Choroid plexus epithelial cell (primary cell): ENCODE data around the gene TRMU.
"Not testable (repeated sequence)": the region's sequence is repeated elsewhere in the genome, so short reads cannot be mapped to it uniquely, and the experiment has no call there.

Source experiments
- DNase-seq: peaks from one replicate; pipeline ENCODE4 v3.0.0-alpha.2; 2010; ENCODE audit warnings: low read depth
- H3K4me3 ChIP-seq: 2 replicates; pipeline ENCODE4 v1.5.1; 2011; ENCODE audit warnings: low read depth, mild to moderate bottlenecking, control low read depth, low read length, moderate library complexity
- TF ChIP-seq, protein P1 (sequence below): conservative IDR thresholded peaks from 2 replicates; pipeline ENCODE4 v1.5.1; 2011; ENCODE audit warnings: low read depth, mild to moderate bottlenecking, control low read depth, inconsistent platforms, low read length, moderate library complexity

The TRMU gene

DNA sequence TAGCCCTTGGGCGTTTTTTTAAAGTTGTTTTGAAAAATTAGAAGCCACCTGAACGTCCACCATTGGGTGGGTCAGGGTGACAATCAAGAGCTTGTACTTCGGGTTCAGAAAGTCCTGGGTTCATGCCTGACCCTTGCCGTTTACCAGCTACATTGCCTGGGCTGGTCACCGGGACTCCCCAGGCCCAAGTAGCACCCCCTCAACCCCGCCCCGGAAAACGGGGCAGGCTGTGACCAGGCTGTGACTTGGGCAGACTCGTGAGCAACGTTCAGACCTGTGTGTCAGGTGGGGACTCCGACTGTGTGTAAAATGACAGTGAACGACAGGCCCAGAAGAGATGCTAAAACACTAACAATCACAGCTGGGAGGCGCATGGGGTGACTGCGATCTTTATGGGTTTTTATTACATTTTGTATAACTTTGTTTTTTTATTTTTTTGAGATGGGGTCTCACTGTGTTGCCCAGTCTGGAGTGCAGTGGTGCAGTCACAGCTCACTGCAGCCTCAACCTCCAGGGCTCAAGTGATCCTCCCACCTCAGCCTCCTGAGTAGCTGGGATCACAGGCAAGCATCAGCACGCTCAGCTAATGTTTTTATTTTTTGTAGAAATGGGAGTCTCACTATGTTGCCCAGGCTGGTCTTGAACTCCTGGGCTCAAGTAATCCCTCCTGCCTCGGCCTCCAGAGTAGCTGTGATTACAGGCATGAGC lies 56.8 kb downstream of the TRMU start:
- no peak for DNase-seq
- H3K4me3 ChIP-seq = no peak overlapping the region
- TF ChIP-seq, protein P1, sequence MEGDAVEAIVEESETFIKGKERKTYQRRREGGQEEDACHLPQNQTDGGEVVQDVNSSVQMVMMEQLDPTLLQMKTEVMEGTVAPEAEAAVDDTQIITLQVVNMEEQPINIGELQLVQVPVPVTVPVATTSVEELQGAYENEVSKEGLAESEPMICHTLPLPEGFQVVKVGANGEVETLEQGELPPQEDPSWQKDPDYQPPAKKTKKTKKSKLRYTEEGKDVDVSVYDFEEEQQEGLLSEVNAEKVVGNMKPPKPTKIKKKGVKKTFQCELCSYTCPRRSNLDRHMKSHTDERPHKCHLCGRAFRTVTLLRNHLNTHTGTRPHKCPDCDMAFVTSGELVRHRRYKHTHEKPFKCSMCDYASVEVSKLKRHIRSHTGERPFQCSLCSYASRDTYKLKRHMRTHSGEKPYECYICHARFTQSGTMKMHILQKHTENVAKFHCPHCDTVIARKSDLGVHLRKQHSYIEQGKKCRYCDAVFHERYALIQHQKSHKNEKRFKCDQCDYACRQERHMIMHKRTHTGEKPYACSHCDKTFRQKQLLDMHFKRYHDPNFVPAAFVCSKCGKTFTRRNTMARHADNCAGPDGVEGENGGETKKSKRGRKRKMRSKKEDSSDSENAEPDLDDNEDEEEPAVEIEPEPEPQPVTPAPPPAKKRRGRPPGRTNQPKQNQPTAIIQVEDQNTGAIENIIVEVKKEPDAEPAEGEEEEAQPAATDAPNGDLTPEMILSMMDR = no peak

DNA sequence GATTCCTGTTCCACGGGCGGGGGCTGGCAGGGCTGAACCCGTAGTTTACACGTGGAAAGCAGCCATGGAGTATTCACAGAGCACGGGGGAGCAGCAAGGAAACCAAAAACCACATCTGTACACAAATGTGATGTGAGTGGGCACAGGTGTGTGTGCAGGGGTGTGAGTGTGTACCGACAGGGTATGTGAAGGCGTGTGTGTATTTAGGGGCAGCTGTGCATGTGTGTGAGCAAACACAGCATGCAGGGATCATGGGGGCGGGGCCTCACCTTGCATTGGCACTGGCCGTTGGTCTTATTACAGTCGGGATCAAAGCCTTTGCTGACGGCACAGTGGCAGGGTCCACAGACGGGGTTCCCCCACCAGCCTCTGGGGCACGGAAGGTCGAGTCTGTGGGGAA lies 58.4 kb downstream of the TRMU start:
- TF ChIP-seq, protein P1 = no peak
- DNase-seq = no peak
- no peak overlapping the region for H3K4me3 ChIP-seq

DNA sequence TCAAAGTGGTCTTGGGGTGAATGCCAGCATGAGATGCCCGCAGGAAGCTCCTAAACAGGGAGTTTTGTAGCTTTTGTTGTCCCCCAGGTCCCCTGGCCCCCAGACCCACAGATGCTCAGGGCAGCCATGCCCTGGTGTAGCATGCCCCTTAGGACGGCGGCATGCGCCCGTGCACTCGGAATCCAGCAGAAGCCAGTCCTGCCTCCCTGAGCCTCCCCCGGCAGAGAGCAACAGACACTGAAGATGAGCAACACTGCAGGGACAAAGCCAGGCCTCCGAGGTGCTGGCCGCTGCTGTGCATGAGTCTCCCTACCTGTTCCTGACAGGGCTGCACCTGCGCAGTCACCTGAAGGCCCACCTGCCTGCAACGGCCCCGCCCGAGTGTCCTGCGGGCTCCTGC lies 59.1 kb downstream of the TRMU start:
- no peak overlapping the region for H3K4me3 ChIP-seq
- DNase-seq = no peak
- TF ChIP-seq, protein P1 = no peak

DNA sequence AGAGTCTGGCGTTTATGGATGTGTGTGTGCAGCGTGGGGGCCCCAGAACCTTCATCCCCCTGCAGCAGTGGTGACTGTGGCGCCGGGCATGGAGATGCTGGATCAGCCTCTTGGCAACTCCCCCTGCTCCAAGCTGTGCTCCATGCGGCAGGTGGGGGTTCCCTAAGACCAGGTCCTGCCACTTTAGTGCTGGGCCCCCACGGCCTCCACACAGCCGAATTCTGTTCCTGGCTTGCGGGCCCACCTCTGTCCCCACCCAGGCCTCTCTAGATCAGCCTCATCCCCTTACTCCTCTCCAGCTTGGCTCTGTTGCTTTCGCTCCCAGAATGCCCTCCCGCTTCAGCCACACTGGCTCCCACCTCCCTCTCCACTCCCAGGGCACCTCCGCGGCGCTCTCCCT lies 59.6 kb downstream of the TRMU start:
- H3K4me3 ChIP-seq = no peak overlapping the region
- TF ChIP-seq, protein P1 = no peak
- DNase-seq = no peak

DNA sequence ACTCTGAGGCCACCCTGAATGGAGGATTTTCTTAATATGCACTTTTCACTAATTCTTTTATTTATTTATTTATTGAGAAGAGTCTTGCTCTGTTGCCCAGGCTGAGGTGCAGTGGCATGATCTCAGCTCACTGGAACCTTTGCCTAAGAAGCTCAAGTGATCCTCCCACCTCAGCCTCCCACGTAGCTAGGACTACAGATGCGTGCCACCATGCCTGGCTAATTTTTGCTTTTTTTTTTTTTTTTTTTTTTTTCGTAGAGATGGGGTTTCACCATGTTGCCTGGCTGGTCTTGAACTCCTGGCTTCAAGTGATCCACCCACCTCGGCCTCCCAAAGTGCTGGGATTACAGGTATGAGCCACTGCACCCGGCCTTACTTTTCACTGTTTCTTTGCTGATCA lies 61.5 kb downstream of the TRMU start:
- DNase-seq, H3K4me3 ChIP-seq: not testable (repeated sequence)

DNA sequence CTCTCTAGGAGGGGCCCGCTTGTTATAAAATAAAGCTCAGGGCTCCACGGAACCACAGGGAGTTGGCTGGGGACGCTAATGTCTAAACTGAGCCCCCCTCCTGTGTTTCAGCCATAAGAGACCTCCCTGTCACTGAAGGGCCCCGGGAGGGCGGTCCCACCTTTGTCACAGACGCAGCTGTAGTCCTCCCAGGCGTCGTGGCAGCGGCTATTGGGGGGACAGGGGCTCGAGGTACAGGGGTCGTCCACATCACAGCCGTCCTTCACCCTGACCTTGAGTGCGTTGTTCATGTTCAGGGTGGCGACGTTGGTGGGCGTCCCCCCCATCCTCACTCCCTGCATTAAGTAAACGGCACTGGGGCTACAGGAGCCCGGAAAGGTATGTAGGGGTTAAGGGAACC lies 62.0 kb downstream of the TRMU start:
- TF ChIP-seq, protein P1 = no peak
- H3K4me3 ChIP-seq = no peak overlapping the region

DNA sequence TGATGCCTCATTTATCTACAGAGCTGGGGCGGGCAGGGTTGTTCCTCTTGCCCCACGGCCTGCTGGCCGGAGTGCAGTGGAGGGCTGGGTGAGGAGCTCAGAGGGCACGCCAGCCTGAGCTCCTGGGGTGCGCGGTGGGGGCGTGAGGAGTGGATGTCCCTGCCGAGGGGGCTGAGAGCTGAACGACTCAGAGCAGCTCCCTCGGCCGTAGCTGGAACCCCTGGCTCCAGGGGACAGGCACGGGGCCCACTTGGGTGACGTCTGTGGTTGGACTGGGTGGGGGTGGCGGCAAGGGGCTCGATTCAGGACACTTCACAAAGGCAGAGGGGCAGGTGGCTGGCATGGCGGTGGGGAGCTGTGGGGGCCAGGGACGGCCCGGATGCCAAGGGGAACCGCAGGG lies 62.4 kb downstream of the TRMU start:
- DNase-seq = no peak
- TF ChIP-seq, protein P1 = no peak

More for the DNA sequence above, 62.0 kb downstream of the TRMU start:
- no peak for DNase-seq

More for the DNA sequence above, 62.4 kb downstream of the TRMU start:
- H3K4me3 ChIP-seq = no peak overlapping the region
